K562 (cell line): ENCODE measurements around the gene GSX2. TPM values are rescaled to one million over a fixed set of nuclear protein-coding genes. Genes with fewer than 3 reads are reported as not detected.

Source experiments
- ATAC-seq: fragments of 200-7000 bp; cut with Tn5 transposase; 3 replicates; pipeline ENCODE4 v1.9.1; 2020; ENCODE audit warnings: moderate library complexity
- BruUV-seq: library from RNA; stranded (reverse); fragments of 400-500 nt; replicated peaks from 2 replicates; lab custom pipeline; 2021; lab: Mats Ljungman, UMichigan
- CTCF ChIA-PET: fragments of 300-600 bp; formaldehyde crosslinking; extraction: SDS; loops from one replicate; lab custom pipeline; 2021; ENCODE audit warnings: low intra/inter-chr PET ratio; lab: Yijun Ruan, JAX
- POLR2A ChIA-PET: fragments of 300-600, 350-650 bp; sonication (Branson Sonifier 250); formaldehyde crosslinking; extraction: SDS; loops from one replicate; lab custom pipeline; 2021; ENCODE audit warnings: antibody characterized with exemption, inconsistent platforms; lab: Yijun Ruan, JAX
- DNase-seq, 4 experiments: peaks; one replicate each; pipeline versions ENCODE4 v3.0.0 to v3.0.0-alpha.2; 2011 to 2018; ENCODE audit warnings: low spot score in 3 of 4, mixed read lengths in 3 of 4; ENCODE audit errors: extremely low read depth in 1 of 4
- FAIRE-seq: peaks from 2 replicates; lab custom pipeline; 2011; peaks lifted over from hg19 to GRCh38; lab: Jason Lieb, UNC
- H2AFZ ChIP-seq: 2 replicates; pipeline ENCODE4 v1.6.0; 2011; ENCODE audit warnings: low read depth, low read length, control low read depth, inconsistent platforms
- H3K27ac ChIP-seq: fragments of 200-600 bp; 3 replicates; pipeline ENCODE4 v1.8.0; 2011; ENCODE audit warnings: low read depth, mild to moderate bottlenecking, control low read depth, inconsistent platforms, low read length, moderate library complexity, mixed read lengths; ENCODE audit errors: extremely low read depth
- H3K27me3 ChIP-seq, 2 experiments: fragments of 300-600 bp in 1 of 2; 2 replicates in 1 of 2; 3 replicates in 1 of 2; pipeline versions ENCODE4 v1.6.0 to v1.8.0; 2011; ENCODE audit warnings: inconsistent platforms in 2 of 2, low read length in 2 of 2, mild to moderate bottlenecking in 1 of 2, mixed read lengths in 1 of 2, moderate library complexity in 1 of 2; ENCODE audit not compliant: control insufficient read depth in 2 of 2, insufficient read depth in 2 of 2
- H3K36me3 ChIP-seq: fragments of 300-600 bp; 3 replicates; pipeline ENCODE4 v1.8.0; 2011; ENCODE audit warnings: mild to moderate bottlenecking, low read length, inconsistent platforms; ENCODE audit not compliant: control insufficient read depth, insufficient read depth
- H3K4me1 ChIP-seq, 2 experiments: fragments of 200-600 bp in 1 of 2; replicated peaks in 1 of 2; 2 replicates in 1 of 2; 3 replicates in 1 of 2; pipeline versions ENCODE4 v1.5.1 to v1.8.0; 2011; ENCODE audit warnings: inconsistent platforms in 2 of 2, low read length in 2 of 2, mild to moderate bottlenecking in 1 of 2, mixed read lengths in 1 of 2, moderate library complexity in 1 of 2; ENCODE audit not compliant: control insufficient read depth in 2 of 2, insufficient read depth in 2 of 2
- H3K4me2 ChIP-seq: 2 replicates; pipeline ENCODE4 v1.6.1; 2011; ENCODE audit warnings: low read length, control low read depth, inconsistent platforms, mixed read lengths; ENCODE audit not compliant: insufficient read depth
- H3K4me3 ChIP-seq: fragments of 200-600 bp; sonication (generic), shearing (Covaris generic); 2 replicates; pipeline ENCODE4 v1.5.1; 2016; ENCODE audit warnings: control low read depth, inconsistent platforms
- H3K79me2 ChIP-seq: fragments of 200-600 bp; 3 replicates; pipeline ENCODE4 v1.8.0; 2011; ENCODE audit warnings: low read length, inconsistent platforms; ENCODE audit not compliant: control insufficient read depth, insufficient read depth
- H3K9ac ChIP-seq, 2 experiments: 2 replicates each; pipeline versions ENCODE4 v1.6.0 to v1.6.1; 2011; ENCODE audit warnings: low read depth in 2 of 2, low read length in 2 of 2, control low read depth in 1 of 2, inconsistent platforms in 1 of 2, mild to moderate bottlenecking in 1 of 2, mixed read lengths in 1 of 2; ENCODE audit not compliant: insufficient read depth in 1 of 2
- H3K9me1 ChIP-seq: one replicate; pipeline ENCODE4 v1.6.0; 2011; ENCODE audit warnings: inconsistent platforms, mild to moderate bottlenecking, low read length, moderate library complexity; ENCODE audit not compliant: control insufficient read depth, insufficient read depth
- H3K9me3 ChIP-seq: replicated peaks from 2 replicates; pipeline ENCODE4 v1.5.1; 2011; ENCODE audit warnings: low read depth, low read length, inconsistent platforms; ENCODE audit not compliant: control insufficient read depth, insufficient read depth
- H4K20me1 ChIP-seq: replicated peaks from 2 replicates; pipeline ENCODE4 v1.6.1; 2011; ENCODE audit warnings: low read length, inconsistent platforms, mixed read lengths; ENCODE audit not compliant: control insufficient read depth, insufficient read depth
- ELF4 ChIP-seq: fragments of 450-650 bp; formaldehyde crosslinking; IDR thresholded peaks from 2 replicates; pipeline ENCODE4 v1.4.0; 2022; ENCODE audit warnings: missing genetic modification characterization
- FOXJ2 ChIP-seq: fragments of 200-800 bp; sonication (Bioruptor generic); IDR thresholded peaks from 2 replicates; pipeline ENCODE4 v1.6.1; 2016; ENCODE audit warnings: missing genetic modification characterization, missing compliant biosample characterization
- MYBL2 ChIP-seq, 2 experiments: fragments of 450-650 bp in 1 of 2; sonication (generic) in 1 of 2; formaldehyde crosslinking in 1 of 2; IDR thresholded peaks; 2 replicates each; pipeline versions ENCODE4 v1.6.1 to v1.8.1; 2017 to 2022; ENCODE audit warnings: borderline replicate concordance in 1 of 2, inconsistent platforms in 1 of 2, low read depth in 1 of 2, mild to moderate bottlenecking in 1 of 2, missing genetic modification reagents in 1 of 2, moderate library complexity in 1 of 2
- PCBP2 ChIP-seq: fragments of 200-400 bp; formaldehyde crosslinking; IDR thresholded peaks from 2 replicates; pipeline ENCODE4 v1.6.1; 2018; ENCODE audit warnings: low read length, low read depth, mild to moderate bottlenecking, moderate library complexity; ENCODE audit not compliant: poor library complexity, severe bottlenecking
- RCOR1 ChIP-seq, 2 experiments: IDR thresholded peaks; 2 replicates each; pipeline ENCODE4 v1.6.1; 2012; ENCODE audit warnings: low read depth in 2 of 2, low read length in 2 of 2, borderline replicate concordance in 1 of 2, improper control_type of control experiment in 1 of 2
- SIN3A ChIP-seq, 2 experiments: fragments of 150-350 bp in 1 of 2; IDR thresholded peaks; 2 replicates each; pipeline ENCODE4 v1.6.1; 2011 to 2016; ENCODE audit warnings: borderline replicate concordance in 2 of 2, low read depth in 2 of 2, low read length in 2 of 2, mild to moderate bottlenecking in 2 of 2, moderate library complexity in 2 of 2; ENCODE audit not compliant: control insufficient read depth in 1 of 2
- SIN3B ChIP-seq: fragments of 450-650 bp; IDR thresholded peaks from 2 replicates; pipeline ENCODE4 v1.6.1; 2017; ENCODE audit warnings: low read depth, mild to moderate bottlenecking, moderate library complexity
- TEAD4 ChIP-seq, 2 experiments: sonication (generic) in 1 of 2; formaldehyde crosslinking in 1 of 2; IDR thresholded peaks; 2 replicates each; pipeline versions ENCODE4 v1.6.1 to v1.8.0; 2012 to 2022; ENCODE audit warnings: borderline replicate concordance in 1 of 2, inconsistent platforms in 1 of 2, low read length in 1 of 2, mild to moderate bottlenecking in 1 of 2, missing genetic modification reagents in 1 of 2
- TFAM ChIP-seq: fragments of 250-450 bp; sonication (Bioruptor Pico); conservative IDR thresholded peaks from 2 replicates; pipeline ENCODE4 v1.5.0; 2021; ENCODE audit warnings: mild to moderate bottlenecking, moderate library complexity
- ZFX ChIP-seq: sonication (generic); formaldehyde crosslinking; IDR thresholded peaks from 2 replicates; pipeline ENCODE4 v1.8.0; 2022; ENCODE audit warnings: mild to moderate bottlenecking, missing genetic modification reagents, moderate library complexity
- ZNF274 ChIP-seq: IDR thresholded peaks from 2 replicates; pipeline ENCODE4 v1.6.1; 2011; ENCODE audit warnings: low read depth, mild to moderate bottlenecking, low read length, moderate library complexity, borderline replicate concordance
- ZNF57 ChIP-seq: fragments of 450-650 bp; formaldehyde crosslinking; IDR thresholded peaks from 2 replicates; pipeline ENCODE4 v1.4.0; 2020; ENCODE audit warnings: mild to moderate bottlenecking, moderate library complexity
- WGBS: fragments of 100-300 bp; shearing (Covaris generic); methylation state at CpG from one replicate; pipeline ENCODE4 v1.1.6; 2016; ENCODE audit warnings: low coverage, mixed read lengths; ENCODE audit not compliant: insufficient coverage; ENCODE audit errors: missing lambda C conversion rate; 5-methylcytosine and 5-hydroxymethylcytosine counted together
- in situ Hi-C: fragments of 300-500 bp; cut with MboI; formaldehyde crosslinking; loops from 4 replicates; pipeline ENCODE4 v1.15.0; 2018; ENCODE audit warnings: inconsistent platforms, mixed read lengths
- intact Hi-C: fragments of 100-400 bp; cut with micrococcal nuclease; formaldehyde crosslinking; loops from 2 replicates; pipeline ENCODE4 v1.14.2; 2022
- polyA plus RNA-seq, 8 experiments: library from polyadenylated mRNA; depleted of rRNA in 4 of 8; stranded (reverse) in 5 of 8; unstranded in 3 of 8; fragments of >200 nt; fragmentation: Nextera tagmentation in 2 of 8; fragmentation: Illumina TruSeq in 1 of 8; extraction: Ambion mirVana in 2 of 8; extraction: Trizol in 1 of 8; gene quantifications; 2 replicates each; pipeline versions ENCODE4 v1.2.1 to v1.2.3, GENCODE V29; 2011 to 2014; ENCODE audit warnings: inconsistent platforms in 1 of 8, missing spikeins in 1 of 8
- total RNA-seq, 7 experiments: library from RNA; depleted of rRNA in 6 of 7; stranded (reverse); fragments of >200 nt in 6 of 7; fragmentation: Illumina TruSeq in 2 of 7; extraction: Trizol in 2 of 7; gene quantifications; 2 replicates each; pipeline versions ENCODE4 v1.2.1 to v1.2.3, GENCODE V29; 2011 to 2021; ENCODE audit warnings: low replicate concordance in 1 of 7
- TF ChIP-seq, protein P1 (sequence below): fragments of 250-450 bp; sonication (Bioruptor Pico); IDR thresholded peaks from 2 replicates; pipeline ENCODE4 v1.5.0; 2021
- TF ChIP-seq, protein P2 (sequence below): fragments of 250-450 bp; sonication (Bioruptor Pico); IDR thresholded peaks from 2 replicates; pipeline ENCODE4 v1.5.1; 2021; ENCODE audit warnings: mild to moderate bottlenecking
- TF ChIP-seq, protein P3 (sequence below): sonication (generic); formaldehyde crosslinking; IDR thresholded peaks from 2 replicates; pipeline ENCODE4 v1.8.1; 2023; ENCODE audit warnings: mild to moderate bottlenecking, missing genetic modification reagents

Gene GSX2
- total and polyA plus RNA-seq, 9 of the 15 experiments (the other 6 are each of a cell fraction or from before 2014, with no cell fraction given), result not detected

DNA sequence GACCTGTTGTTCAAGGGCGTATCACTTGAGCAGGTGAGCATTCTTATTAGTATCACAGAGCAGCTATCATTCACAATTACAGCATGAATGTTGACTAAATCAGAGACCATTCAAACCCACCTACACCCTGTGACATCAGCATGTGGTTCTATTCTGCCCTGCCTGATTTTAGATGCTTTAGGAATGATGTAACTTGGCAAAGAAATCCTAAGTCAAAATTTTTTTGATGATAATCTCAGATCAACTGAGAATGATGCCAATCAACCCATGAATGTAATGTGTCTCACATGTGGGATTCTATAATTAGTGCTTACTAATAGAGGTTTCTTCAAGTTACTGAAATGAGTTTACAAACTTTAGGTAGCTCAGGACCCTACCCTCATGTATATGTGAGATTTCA lies 22.2 kb upstream of the GSX2 start:
- ChIA-PET CTCF (no interaction called here), POLR2A (no interaction called here)
- H3K4me1 ChIP-seq, result no peaks in the 10 kb centered on the region
- H3K36me3 ChIP-seq, result no peaks in the 10 kb centered on the region
- H3K9me1 ChIP-seq, result no peaks in the 10 kb centered on the region
- H3K9me3 ChIP-seq, result no peaks in the 10 kb centered on the region
- intact Hi-C loops, result no loop called here
- ATAC-seq, result no peak
- in situ Hi-C loops, result no loop called here
- H3K27ac ChIP-seq, result no peak overlapping the region
- H3K79me2 ChIP-seq, result no peaks in the 10 kb centered on the region
- no peaks in the 10 kb centered on the region for H4K20me1 ChIP-seq
- no TSS peak for BruUV-seq
- no peak for FAIRE-seq
- no peak overlapping the region for H3K9ac ChIP-seq
- peaks cover 7% of the 10 kb centered on the region in 2 experiments; a peak in 3 of 5 replicates for H3K27me3 ChIP-seq
- no peak for DNase-seq
- H3K4me2 ChIP-seq, result no peak overlapping the region
- no peak overlapping the region for H3K4me3 ChIP-seq
- H2AFZ ChIP-seq, result no peak overlapping the region
- 0% methylated on average over 1 of the region's 1 CpG for WGBS
- TF ChIP-seq SIN3B (no peak), PCBP2 (no peak), ZNF274 (no peak), ELF4 (CRISPR knock-in tag) (no peak), ZFX (CRISPR knock-in tag) (no peak), TFAM (CRISPR knock-in tag) (no peak), ZNF57 (no peak), RCOR1 (IDR thresholded peaks at IDR 0.05; ENCODE audit: borderline replicate concordance in 1 of 2, low read depth in 2 of 2, low read length in 2 of 2) (no peak), SIN3A (IDR thresholded peaks at IDR 0.05; ENCODE audit: borderline replicate concordance in 2 of 2, control insufficient read depth in 1 of 2, low read depth in 2 of 2, low read length in 2 of 2) (no peak), MYBL2 (IDR thresholded peaks at IDR 0.05; ENCODE audit: low read depth) (no peak), MYBL2 (CRISPR knock-in tag; IDR thresholded peaks at IDR 0.05; ENCODE audit: borderline replicate concordance) (no peak), FOXJ2 (tag) (no peak), TEAD4 (IDR thresholded peaks at IDR 0.05; ENCODE audit: low read length) (no peak), TEAD4 (CRISPR knock-in tag; IDR thresholded peaks at IDR 0.05; ENCODE audit: borderline replicate concordance) (no peak)
- TF ChIP-seq, protein P1, sequence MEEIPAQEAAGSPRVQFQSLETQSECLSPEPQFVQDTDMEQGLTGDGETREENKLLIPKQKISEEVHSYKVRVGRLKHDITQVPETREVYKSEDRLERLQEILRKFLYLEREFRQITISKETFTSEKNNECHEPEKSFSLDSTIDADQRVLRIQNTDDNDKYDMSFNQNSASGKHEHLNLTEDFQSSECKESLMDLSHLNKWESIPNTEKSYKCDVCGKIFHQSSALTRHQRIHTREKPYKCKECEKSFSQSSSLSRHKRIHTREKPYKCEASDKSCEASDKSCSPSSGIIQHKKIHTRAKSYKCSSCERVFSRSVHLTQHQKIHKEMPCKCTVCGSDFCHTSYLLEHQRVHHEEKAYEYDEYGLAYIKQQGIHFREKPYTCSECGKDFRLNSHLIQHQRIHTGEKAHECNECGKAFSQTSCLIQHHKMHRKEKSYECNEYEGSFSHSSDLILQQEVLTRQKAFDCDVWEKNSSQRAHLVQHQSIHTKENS (CRISPR knock-in tag), result no peak
- TF ChIP-seq, protein P2, sequence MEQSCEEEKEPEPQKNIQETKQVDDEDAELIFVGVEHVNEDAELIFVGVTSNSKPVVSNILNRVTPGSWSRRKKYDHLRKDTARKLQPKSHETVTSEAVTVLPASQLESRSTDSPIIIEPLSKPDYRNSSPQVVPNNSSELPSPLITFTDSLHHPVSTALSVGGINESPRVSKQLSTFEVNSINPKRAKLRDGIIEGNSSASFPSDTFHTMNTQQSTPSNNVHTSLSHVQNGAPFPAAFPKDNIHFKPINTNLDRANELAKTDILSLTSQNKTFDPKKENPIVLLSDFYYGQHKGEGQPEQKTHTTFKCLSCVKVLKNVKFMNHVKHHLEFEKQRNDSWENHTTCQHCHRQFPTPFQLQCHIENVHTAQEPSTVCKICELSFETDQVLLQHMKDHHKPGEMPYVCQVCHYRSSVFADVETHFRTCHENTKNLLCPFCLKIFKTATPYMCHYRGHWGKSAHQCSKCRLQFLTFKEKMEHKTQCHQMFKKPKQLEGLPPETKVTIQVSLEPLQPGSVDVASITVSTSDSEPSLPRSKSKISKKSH, result no peak
- TF ChIP-seq, protein P3, sequence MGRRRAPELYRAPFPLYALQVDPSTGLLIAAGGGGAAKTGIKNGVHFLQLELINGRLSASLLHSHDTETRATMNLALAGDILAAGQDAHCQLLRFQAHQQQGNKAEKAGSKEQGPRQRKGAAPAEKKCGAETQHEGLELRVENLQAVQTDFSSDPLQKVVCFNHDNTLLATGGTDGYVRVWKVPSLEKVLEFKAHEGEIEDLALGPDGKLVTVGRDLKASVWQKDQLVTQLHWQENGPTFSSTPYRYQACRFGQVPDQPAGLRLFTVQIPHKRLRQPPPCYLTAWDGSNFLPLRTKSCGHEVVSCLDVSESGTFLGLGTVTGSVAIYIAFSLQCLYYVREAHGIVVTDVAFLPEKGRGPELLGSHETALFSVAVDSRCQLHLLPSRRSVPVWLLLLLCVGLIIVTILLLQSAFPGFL (CRISPR knock-in tag), result no peak
